ENCODE measurements around the gene RPAP3.

Gene RPAP3

GRCh38 chr12:47705566-47706425, at the start of gene RPAP3:
Gene RPAP3, minus strand, starts transcription at chr12:47706030. Its CDS starts 3,190 bp downstream, at chr12:47702840.
- peak; percentile 96 for DNase-seq (ENCODE audit: low read depth)

GRCh38 chr12:47754881-47755280, 49.1 kb upstream of the RPAP3 start:
- DNase-seq (ENCODE audit: low read depth): no peak

- no peak for DNase-seq (ENCODE audit: low read depth)
Measured at GRCh38 chr12:47754126-47754525, 48.3 kb upstream of the RPAP3 start.

- DNase-seq (ENCODE audit: low read depth): no peak
Measured at GRCh38 chr12:47753021-47754001, 47.5 kb upstream of the RPAP3 start.

GRCh38 chr12:47752552-47752951, 46.7 kb upstream of the RPAP3 start:
- DNase-seq (ENCODE audit: low read depth): no peak

- DNase-seq (ENCODE audit: low read depth): no peak
Measured at GRCh38 chr12:47752121-47752520, 46.3 kb upstream of the RPAP3 start.

- no peak for DNase-seq (ENCODE audit: low read depth)
Measured at GRCh38 chr12:47751561-47751960, 45.7 kb upstream of the RPAP3 start.

GRCh38 chr12:47750916-47751470, 45.2 kb upstream of the RPAP3 start:
- DNase-seq (ENCODE audit: low read depth): no peak

GRCh38 chr12:47750229-47750798, 44.5 kb upstream of the RPAP3 start:
- no peak for DNase-seq (ENCODE audit: low read depth)

- DNase-seq (ENCODE audit: low read depth): no peak
Measured at GRCh38 chr12:47748899-47749298, 43.1 kb upstream of the RPAP3 start.

- DNase-seq (ENCODE audit: low read depth): no peak
Measured at GRCh38 chr12:47748507-47748828, 42.6 kb upstream of the RPAP3 start.

GRCh38 chr12:47747596-47748506, 42.0 kb upstream of the RPAP3 start:
- no peak for DNase-seq (ENCODE audit: low read depth)

- DNase-seq (ENCODE audit: low read depth): no peak
Measured at GRCh38 chr12:47747126-47747525, 41.3 kb upstream of the RPAP3 start.

- DNase-seq (ENCODE audit: low read depth): no peak
Measured at GRCh38 chr12:47746523-47746922, 40.7 kb upstream of the RPAP3 start.

- DNase-seq (ENCODE audit: low read depth): no peak
Measured at GRCh38 chr12:47746073-47746472, 40.2 kb upstream of the RPAP3 start.

GRCh38 chr12:47745485-47746041, 39.7 kb upstream of the RPAP3 start:
- no peak for DNase-seq (ENCODE audit: low read depth)

- no peak for DNase-seq (ENCODE audit: low read depth)
Measured at GRCh38 chr12:47744778-47745436, 39.1 kb upstream of the RPAP3 start.

- peak; percentile 32 for DNase-seq (ENCODE audit: low read depth)
Measured at GRCh38 chr12:47744005-47744651, 38.3 kb upstream of the RPAP3 start.

GRCh38 chr12:47743311-47743860, 37.6 kb upstream of the RPAP3 start:
- no peak for DNase-seq (ENCODE audit: low read depth)
